Nephron (organoid): ENCODE measurements around the gene EPHA2.

Source experiments
- H3K27ac Mint-ChIP-seq, 3 experiments: 2 replicates each; pipeline ENCODE4 v1.8.0; 2020; ENCODE audit warnings: mixed read lengths in 3 of 3, mild to moderate bottlenecking in 2 of 3, moderate library complexity in 1 of 3
- H3K27me3 Mint-ChIP-seq: 2 replicates; pipeline ENCODE4 v1.8.0; 2021; ENCODE audit warnings: low read depth, mild to moderate bottlenecking, moderate library complexity, mixed read lengths
- H3K36me3 Mint-ChIP-seq: 2 replicates; pipeline ENCODE4 v1.8.0; 2020; ENCODE audit warnings: low read depth, mixed read lengths
- H3K4me1 Mint-ChIP-seq: 2 replicates; pipeline ENCODE4 v1.8.0; 2020; ENCODE audit warnings: mixed read lengths
- H3K4me3 Mint-ChIP-seq, 3 experiments: 2 replicates each; pipeline ENCODE4 v1.8.0; 2020; ENCODE audit warnings: mild to moderate bottlenecking in 3 of 3, mixed read lengths in 3 of 3, moderate library complexity in 2 of 3
- H3K9me3 Mint-ChIP-seq: 2 replicates; pipeline ENCODE4 v1.8.0; 2020; ENCODE audit warnings: mixed read lengths
- CTCF ChIP-seq, 3 experiments: fragments of 200-600 bp; sonication (generic); IDR thresholded peaks; one replicate each; pipeline ENCODE4 v1.5.0; 2021; ENCODE audit warnings: antibody characterized with exemption in 3 of 3; ENCODE audit not compliant: unreplicated experiment in 3 of 3

Gene EPHA2

GRCh38 chr1:16138772-16139221, 17.1 kb downstream of the EPHA2 start:
- H3K36me3 Mint-ChIP-seq: peaks cover 15% of the 10 kb centered on the region
- no peak for TF ChIP-seq CTCF (IDR thresholded peaks at IDR 0.05; ENCODE audit: unreplicated experiment in 3 of 3)
- no peak overlapping the region for H3K4me3 Mint-ChIP-seq
- H3K9me3 Mint-ChIP-seq: no peaks in the 10 kb centered on the region
- H3K27me3 Mint-ChIP-seq: no peaks in the 10 kb centered on the region
- peaks cover 26% of the 10 kb centered on the region for H3K4me1 Mint-ChIP-seq
- peak overlapping the region in 2 of 3 experiments; percentile 6 to 86 for H3K27ac Mint-ChIP-seq

- H3K27ac Mint-ChIP-seq: peak overlapping the region in 1 of 3 experiments; percentile 86
- no peak overlapping the region for H3K4me3 Mint-ChIP-seq
- no peaks in the 10 kb centered on the region for H3K27me3 Mint-ChIP-seq
- no peak for TF ChIP-seq CTCF (IDR thresholded peaks at IDR 0.05; ENCODE audit: unreplicated experiment in 3 of 3)
- no peaks in the 10 kb centered on the region for H3K9me3 Mint-ChIP-seq
- peaks cover 18% of the 10 kb centered on the region for H3K36me3 Mint-ChIP-seq
- peaks cover 26% of the 10 kb centered on the region for H3K4me1 Mint-ChIP-seq
These were observed 17.9 kb downstream of the EPHA2 start for GRCh38 chr1:16137890-16138467.

GRCh38 chr1:16135501-16135900, 20.4 kb downstream of the EPHA2 start:
- TF ChIP-seq CTCF (IDR thresholded peaks at IDR 0.05; ENCODE audit: unreplicated experiment in 3 of 3): no peak

DNA sequence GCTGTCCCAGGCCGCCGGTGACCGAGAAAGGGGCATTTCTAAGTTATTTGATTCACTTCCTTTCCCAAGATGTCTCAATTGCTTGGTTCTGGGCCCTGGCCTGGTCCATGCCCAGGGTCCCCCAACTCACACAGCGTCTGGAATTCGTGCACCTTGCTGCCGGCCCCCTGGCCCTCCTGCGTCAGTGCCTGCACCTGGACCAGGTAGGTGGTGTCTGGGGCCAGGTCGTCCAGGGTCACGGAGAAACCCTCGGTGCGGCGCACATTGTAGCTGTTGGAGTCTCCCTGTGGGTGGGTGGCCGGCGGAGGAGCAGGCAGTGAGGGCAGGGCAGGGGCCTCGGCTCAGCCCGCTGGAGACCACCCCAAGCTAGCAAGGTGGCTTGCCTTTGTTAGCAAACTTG, 21.0 kb downstream of the EPHA2 start:
- Mint-ChIP-seq H3K4me3 (no peak overlapping the region), H3K36me3 (peaks cover 27% of the 10 kb centered on the region), H3K27ac (no peak overlapping the region), H3K4me1 (peaks cover 7% of the 10 kb centered on the region), H3K27me3 (no peaks in the 10 kb centered on the region), H3K9me3 (no peaks in the 10 kb centered on the region)
- TF ChIP-seq CTCF (IDR thresholded peaks at IDR 0.05; ENCODE audit: unreplicated experiment in 3 of 3): no peak

More at GRCh38 chr1:16135501-16135900, 20.4 kb downstream of the EPHA2 start:
- H3K36me3 Mint-ChIP-seq: peaks cover 23% of the 10 kb centered on the region
- no peak overlapping the region for H3K27ac Mint-ChIP-seq
- H3K27me3 Mint-ChIP-seq: no peaks in the 10 kb centered on the region
- peaks cover 7% of the 10 kb centered on the region for H3K4me1 Mint-ChIP-seq
- no peak overlapping the region for H3K4me3 Mint-ChIP-seq
- H3K9me3 Mint-ChIP-seq: no peaks in the 10 kb centered on the region

DNA sequence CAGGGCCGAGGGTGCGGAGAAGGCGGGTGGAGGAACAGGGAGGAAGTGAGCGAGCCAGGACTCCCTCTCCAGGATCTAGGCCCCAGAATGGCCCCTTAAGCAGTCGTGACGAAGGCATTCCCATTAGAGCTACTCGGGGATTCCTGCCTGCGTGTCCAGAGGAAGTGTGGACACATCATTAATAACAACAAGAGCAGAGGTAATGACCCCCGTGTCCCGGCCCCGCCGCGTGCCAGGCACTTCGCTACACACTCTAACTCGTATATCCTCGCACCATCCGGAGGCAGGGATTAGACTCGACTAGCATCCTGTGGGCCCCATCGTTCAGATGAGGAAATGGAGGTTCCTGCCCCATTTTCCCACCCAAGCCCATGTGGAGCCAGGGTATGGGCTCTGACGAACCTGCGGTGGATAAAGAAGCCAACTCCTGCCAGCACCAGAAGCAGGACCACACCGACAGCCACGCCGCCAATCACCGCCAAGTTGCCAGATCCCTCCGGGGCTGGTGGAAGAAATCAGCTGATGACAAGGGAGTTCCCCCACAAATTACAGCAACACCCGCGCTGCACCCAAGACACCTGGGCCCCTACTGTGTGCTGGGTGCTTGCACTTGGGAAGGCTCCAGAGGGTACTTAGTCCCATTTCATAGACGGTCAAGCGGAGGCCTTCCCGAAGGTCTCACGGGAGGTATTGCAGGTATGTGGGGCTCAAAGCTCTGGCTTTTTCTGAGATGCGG, 21.6 kb downstream of the EPHA2 start:
- Mint-ChIP-seq H3K36me3 (peaks cover 32% of the 10 kb centered on the region), H3K4me3 (no peak overlapping the region), H3K9me3 (no peaks in the 10 kb centered on the region), H3K27ac (peak overlapping the region in 2 of 3 experiments; percentile 40 to 41), H3K27me3 (no peaks in the 10 kb centered on the region), H3K4me1 (peaks cover 1% of the 10 kb centered on the region)
- TF ChIP-seq CTCF (IDR thresholded peaks at IDR 0.05; ENCODE audit: unreplicated experiment in 3 of 3): no peak
